MM.1S (cell line): ENCODE data around the gene ZNF599.

Experiments used
- DNase-seq: peaks from one replicate; pipeline ENCODE4 v3.0.0-alpha.2; 2015
- H2AFZ ChIP-seq: fragments of 300-600 bp; sonication (generic); 2 replicates; pipeline ENCODE4 v1.6.0; 2016; ENCODE audit warnings: antibody characterized with exemption, low read length
- H3F3A ChIP-seq: fragments of 300-600 bp; sonication (generic); 2 replicates; pipeline ENCODE4 v1.6.1; 2016; ENCODE audit warnings: mild to moderate bottlenecking, antibody characterized with exemption, low read length, moderate library complexity, mixed read lengths; ENCODE audit not compliant: insufficient read depth
- H3K27ac ChIP-seq: fragments of 300-600 bp; sonication (generic); 2 replicates; pipeline ENCODE4 v1.5.1; 2016; ENCODE audit warnings: mild to moderate bottlenecking, low read length
- H3K27me3 ChIP-seq: fragments of 300-600 bp; sonication (generic); replicated peaks from 2 replicates; pipeline ENCODE4 v1.6.0; 2016; ENCODE audit warnings: low read length; ENCODE audit not compliant: insufficient read depth
- H3K36me3 ChIP-seq: fragments of 300-600 bp; sonication (generic); replicated peaks from 2 replicates; pipeline ENCODE4 v1.6.1; 2016; ENCODE audit warnings: mild to moderate bottlenecking, low read length, mixed read lengths; ENCODE audit not compliant: insufficient read depth
- H3K4me1 ChIP-seq: fragments of 300-600 bp; sonication (generic); 2 replicates; pipeline ENCODE4 v1.6.1; 2016; ENCODE audit warnings: low read length, mixed read lengths
- H3K4me2 ChIP-seq: fragments of 300-600 bp; sonication (generic); 2 replicates; pipeline ENCODE4 v1.6.0; 2016; ENCODE audit warnings: low read depth, low read length
- H3K4me3 ChIP-seq: fragments of 300-600 bp; sonication (generic); 2 replicates; pipeline ENCODE4 v1.5.1; 2016; ENCODE audit warnings: low read length, mixed read lengths
- H3K79me2 ChIP-seq: fragments of 300-600 bp; sonication (generic); 2 replicates; pipeline ENCODE4 v1.6.1; 2016; ENCODE audit warnings: mixed run types, low read length, mixed read lengths
- H3K9ac ChIP-seq: fragments of 300-600 bp; sonication (generic); 2 replicates; pipeline ENCODE4 v1.6.1; 2016; ENCODE audit warnings: low read length, mixed read lengths
- H3K9me2 ChIP-seq: fragments of 300-600 bp; sonication (generic); replicated peaks from 2 replicates; pipeline ENCODE4 v1.6.1; 2016; ENCODE audit warnings: mild to moderate bottlenecking, low read length, mixed read lengths; ENCODE audit not compliant: insufficient read depth
- H3K9me3 ChIP-seq: fragments of 300-600 bp; sonication (generic); replicated peaks from 2 replicates; pipeline ENCODE4 v1.6.1; 2016; ENCODE audit warnings: mild to moderate bottlenecking, low read length, mixed read lengths; ENCODE audit not compliant: insufficient read depth
- H4K20me1 ChIP-seq: fragments of 300-600 bp; sonication (generic); 2 replicates; pipeline ENCODE4 v1.6.1; 2016; ENCODE audit warnings: mild to moderate bottlenecking, low read length, moderate library complexity, mixed read lengths; ENCODE audit not compliant: insufficient read depth
- EZH2 ChIP-seq: fragments of 300-600 bp; sonication (generic); optimal IDR thresholded peaks from 2 replicates; pipeline ENCODE3; 2017; ENCODE audit warnings: low read depth, mild to moderate bottlenecking, antibody characterized with exemption, low read length, mixed read lengths
- EZH2phosphoT487 ChIP-seq: fragments of 300-600 bp; sonication (generic); IDR thresholded peaks from 2 replicates; pipeline ENCODE4 v1.6.1; 2018; ENCODE audit warnings: antibody characterized with exemption, low read length
- TF ChIP-seq, protein P1 (sequence below): fragments of 300-600 bp; sonication (generic); IDR thresholded peaks from 2 replicates; pipeline ENCODE4 v1.5.1; 2016; ENCODE audit warnings: antibody characterized with exemption, low read length, mixed read lengths

ZNF599 gene

GRCh38 chr19:34767951-34768350, 5.1 kb downstream of the ZNF599 start:
- no peaks in the 10 kb centered on the region for H3F3A ChIP-seq
- no peak overlapping the region for H3K9ac ChIP-seq
- H3K9me2 ChIP-seq = no peaks in the 10 kb centered on the region
- H3K27me3 ChIP-seq = no peaks in the 10 kb centered on the region
- TF ChIP-seq EZH2 (no peak), EZH2phosphoT487 (no peak)
- TF ChIP-seq, protein P1, sequence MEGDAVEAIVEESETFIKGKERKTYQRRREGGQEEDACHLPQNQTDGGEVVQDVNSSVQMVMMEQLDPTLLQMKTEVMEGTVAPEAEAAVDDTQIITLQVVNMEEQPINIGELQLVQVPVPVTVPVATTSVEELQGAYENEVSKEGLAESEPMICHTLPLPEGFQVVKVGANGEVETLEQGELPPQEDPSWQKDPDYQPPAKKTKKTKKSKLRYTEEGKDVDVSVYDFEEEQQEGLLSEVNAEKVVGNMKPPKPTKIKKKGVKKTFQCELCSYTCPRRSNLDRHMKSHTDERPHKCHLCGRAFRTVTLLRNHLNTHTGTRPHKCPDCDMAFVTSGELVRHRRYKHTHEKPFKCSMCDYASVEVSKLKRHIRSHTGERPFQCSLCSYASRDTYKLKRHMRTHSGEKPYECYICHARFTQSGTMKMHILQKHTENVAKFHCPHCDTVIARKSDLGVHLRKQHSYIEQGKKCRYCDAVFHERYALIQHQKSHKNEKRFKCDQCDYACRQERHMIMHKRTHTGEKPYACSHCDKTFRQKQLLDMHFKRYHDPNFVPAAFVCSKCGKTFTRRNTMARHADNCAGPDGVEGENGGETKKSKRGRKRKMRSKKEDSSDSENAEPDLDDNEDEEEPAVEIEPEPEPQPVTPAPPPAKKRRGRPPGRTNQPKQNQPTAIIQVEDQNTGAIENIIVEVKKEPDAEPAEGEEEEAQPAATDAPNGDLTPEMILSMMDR = no peak
- no peak for DNase-seq
- H3K9me3 ChIP-seq = no peaks in the 10 kb centered on the region
- H2AFZ ChIP-seq = no peak overlapping the region
- no peaks in the 10 kb centered on the region for H3K4me1 ChIP-seq
- no peaks in the 10 kb centered on the region for H3K36me3 ChIP-seq
- H3K27ac ChIP-seq = no peak overlapping the region
- no peak overlapping the region for H3K4me3 ChIP-seq
- H3K79me2 ChIP-seq = no peaks in the 10 kb centered on the region
- no peaks in the 10 kb centered on the region for H4K20me1 ChIP-seq
- H3K4me2 ChIP-seq = no peak overlapping the region

DNA sequence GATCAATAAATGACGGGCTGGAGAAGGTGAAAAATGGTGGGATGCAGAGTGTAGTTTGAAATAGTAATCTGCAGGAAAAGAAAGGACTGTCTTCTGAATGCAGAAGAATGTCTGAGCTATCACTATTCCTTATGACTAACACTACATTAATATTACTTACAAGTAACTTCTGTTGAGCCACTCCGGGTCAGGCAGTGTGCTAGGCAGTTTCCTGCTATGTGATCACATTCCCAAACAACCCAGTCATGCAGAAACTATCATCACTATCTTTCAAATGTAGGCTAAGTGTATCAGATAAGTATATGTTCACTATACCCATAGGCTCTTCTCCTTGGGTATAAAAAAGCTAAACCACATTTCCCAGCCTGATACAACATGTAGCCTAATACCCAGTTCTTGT, 6.6 kb downstream of the ZNF599 start:
- TF ChIP-seq EZH2phosphoT487 (no peak), EZH2 (no peak)
- TF ChIP-seq, protein P1 = no peak
- Histone ChIP-seq H2AFZ (no peak overlapping the region), H3K27me3 (no peaks in the 10 kb centered on the region), H3K79me2 (no peaks in the 10 kb centered on the region), H3K9ac (no peak overlapping the region), H3F3A (no peaks in the 10 kb centered on the region), H3K4me3 (no peak overlapping the region), H3K4me2 (no peak overlapping the region), H4K20me1 (no peaks in the 10 kb centered on the region), H3K9me2 (no peaks in the 10 kb centered on the region), H3K27ac (no peak overlapping the region), H3K9me3 (no peaks in the 10 kb centered on the region), H3K36me3 (no peaks in the 10 kb centered on the region), H3K4me1 (no peaks in the 10 kb centered on the region)
- no peak for DNase-seq

GRCh38 chr19:34759218-34759917, 13.6 kb downstream of the ZNF599 start:
- TF ChIP-seq EZH2 (no peak), EZH2phosphoT487 (no peak)
- TF ChIP-seq, protein P1 = no peak
- no peak overlapping the region for H3K4me3 ChIP-seq
- H3F3A ChIP-seq = no peaks in the 10 kb centered on the region
- no peaks in the 10 kb centered on the region for H3K36me3 ChIP-seq
- no peaks in the 10 kb centered on the region; the same call in 1 of the 2 replicates for H3K9me3 ChIP-seq
- no peaks in the 10 kb centered on the region for H3K4me1 ChIP-seq
- H3K9me2 ChIP-seq = no peaks in the 10 kb centered on the region
- no peak for DNase-seq
- H3K27ac ChIP-seq = no peak overlapping the region
- H3K27me3 ChIP-seq = no peaks in the 10 kb centered on the region
- no peak overlapping the region for H3K9ac ChIP-seq
- no peaks in the 10 kb centered on the region for H4K20me1 ChIP-seq
- H2AFZ ChIP-seq = no peak overlapping the region
- no peaks in the 10 kb centered on the region for H3K79me2 ChIP-seq
- no peak overlapping the region for H3K4me2 ChIP-seq
